22Rv1 (cell line): ENCODE data around the gene RUVBL1.

Experiments
- H3K27ac ChIP-seq: fragments of 450-650 bp; 2 replicates; pipeline ENCODE4 v1.5.1; 2017
- CTCF ChIP-seq: fragments of 450-650 bp; IDR thresholded peaks from 2 replicates; pipeline ENCODE4 v1.5.1; 2017; ENCODE audit warnings: mild to moderate bottlenecking
- ZFX ChIP-seq: fragments of 450-650 bp; IDR thresholded peaks from 2 replicates; pipeline ENCODE4 v1.6.1; 2017; ENCODE audit warnings: antibody characterized with exemption, borderline replicate concordance

The RUVBL1 gene

DNA sequence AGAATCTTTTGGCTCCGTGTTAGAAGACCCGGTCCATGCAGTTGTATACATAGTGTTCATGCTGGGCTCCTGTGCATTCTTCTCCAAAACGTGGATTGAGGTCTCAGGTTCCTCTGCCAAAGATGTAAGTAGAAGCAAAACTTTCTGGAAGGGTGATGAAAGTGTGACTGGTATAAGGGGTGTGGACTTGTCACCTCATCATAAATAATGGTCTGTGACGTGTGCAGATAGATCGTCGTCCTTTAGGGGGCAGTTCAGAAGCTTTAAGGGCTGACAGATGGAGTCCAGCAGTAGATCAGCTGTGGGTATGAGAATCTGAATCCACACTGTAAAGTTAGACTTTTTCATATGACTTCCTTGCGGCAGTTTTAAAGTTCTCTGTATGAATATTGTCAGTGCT, 56.1 kb downstream of the RUVBL1 start:
- no peak for TF ChIP-seq ZFX
- TF ChIP-seq CTCF, result no peak
- no peak overlapping the region for H3K27ac ChIP-seq

GRCh38 chr3:128066676-128067075, 56.9 kb downstream of the RUVBL1 start:
- H3K27ac ChIP-seq, result no peak overlapping the region
- TF ChIP-seq CTCF (no peak), ZFX (no peak)

GRCh38 chr3:128066114-128066513, 57.5 kb downstream of the RUVBL1 start:
- no peak for TF ChIP-seq ZFX
- no peak for TF ChIP-seq CTCF
- no peak overlapping the region for H3K27ac ChIP-seq

- H3K27ac ChIP-seq, result no peak overlapping the region
- TF ChIP-seq ZFX (no peak), CTCF (no peak)
Observed at GRCh38 chr3:128064962-128065361, 58.6 kb downstream of the RUVBL1 start.

- no peak overlapping the region for H3K27ac ChIP-seq
- TF ChIP-seq ZFX (no peak), CTCF (no peak)
Observed at GRCh38 chr3:128063865-128064264, 59.7 kb downstream of the RUVBL1 start.

GRCh38 chr3:128062033-128062745, 61.4 kb downstream of the RUVBL1 start:
- no peak overlapping the region for H3K27ac ChIP-seq
- TF ChIP-seq ZFX (no peak), CTCF (no peak)

- no peak overlapping the region for H3K27ac ChIP-seq
Observed at GRCh38 chr3:128060473-128061381, 62.9 kb downstream of the RUVBL1 start.

More at GRCh38 chr3:128060473-128061381, 62.9 kb downstream of the RUVBL1 start:
- TF ChIP-seq ZFX, result no peak
- no peak for TF ChIP-seq CTCF
